Thymus (tissue), 11 donors: Measurements from ENCODE around the gene PPIL1. TPM values are rescaled to one million over a fixed set of nuclear protein-coding genes. Genes with fewer than 3 reads are reported as not detected.

Experiments
- DNase-seq, 9 donors: peaks; one replicate each; pipeline ENCODE4 v3.0.0-alpha.2; 2013; ENCODE audit warnings: low spot score in 9 of 9, low read depth in 6 of 9, missing footprints in 1 of 9
- H3K27ac ChIP-seq, 2 donors: one replicate each; pipeline ENCODE4 v1.5.1; 2013; ENCODE audit warnings: control low read depth in 1 of 2, low read depth in 1 of 2, low read length in 1 of 2, mild to moderate bottlenecking in 1 of 2, moderate library complexity in 1 of 2
- H3K27me3 ChIP-seq, 2 donors: one replicate each; pipeline ENCODE4 v1.5.1; 2013; ENCODE audit warnings: low read length in 1 of 2; ENCODE audit not compliant: control insufficient read depth in 2 of 2, insufficient read depth in 1 of 2
- H3K36me3 ChIP-seq, 2 donors: one replicate each; pipeline ENCODE4 v1.5.1; 2013; ENCODE audit warnings: low read length in 1 of 2, mild to moderate bottlenecking in 1 of 2, moderate library complexity in 1 of 2; ENCODE audit not compliant: control insufficient read depth in 2 of 2, insufficient read depth in 2 of 2
- H3K4me1 ChIP-seq, 2 donors: one replicate each; pipeline ENCODE4 v1.5.1; 2013; ENCODE audit warnings: low read length in 2 of 2; ENCODE audit not compliant: control insufficient read depth in 2 of 2, insufficient read depth in 2 of 2
- H3K4me3 ChIP-seq, 2 donors: one replicate each; pipeline ENCODE4 v1.5.1; 2013; ENCODE audit warnings: low read length in 2 of 2, control low read depth in 1 of 2, mild to moderate bottlenecking in 1 of 2
- H3K9me3 ChIP-seq, 2 donors: one replicate each; pipeline ENCODE4 v1.5.1; 2013; ENCODE audit warnings: low read length in 1 of 2, mild to moderate bottlenecking in 1 of 2; ENCODE audit not compliant: control insufficient read depth in 2 of 2, insufficient read depth in 1 of 2
- WGBS: extraction: QIAGEN DNeasy Blood & Tissue Kit; methylation state at CpG from one replicate; pipeline ENCODE4 v1.1.7; 2013; 5-methylcytosine and 5-hydroxymethylcytosine counted together
- polyA plus RNA-seq: library from polyadenylated mRNA; stranded (reverse); fragments of 200-250 nt; gene quantifications from one replicate; pipeline ENCODE4 v1.2.3, GENCODE V29; 2013
- total RNA-seq: library from RNA; stranded (reverse); fragments of 120-200 nt; gene quantifications from one replicate; pipeline ENCODE4 v1.2.4, GENCODE V29; 2013
- donor health status: healthy.

Gene PPIL1
- total and polyA plus RNA-seq, 2 donors, result 22.5 to 29.8 TPM

DNA sequence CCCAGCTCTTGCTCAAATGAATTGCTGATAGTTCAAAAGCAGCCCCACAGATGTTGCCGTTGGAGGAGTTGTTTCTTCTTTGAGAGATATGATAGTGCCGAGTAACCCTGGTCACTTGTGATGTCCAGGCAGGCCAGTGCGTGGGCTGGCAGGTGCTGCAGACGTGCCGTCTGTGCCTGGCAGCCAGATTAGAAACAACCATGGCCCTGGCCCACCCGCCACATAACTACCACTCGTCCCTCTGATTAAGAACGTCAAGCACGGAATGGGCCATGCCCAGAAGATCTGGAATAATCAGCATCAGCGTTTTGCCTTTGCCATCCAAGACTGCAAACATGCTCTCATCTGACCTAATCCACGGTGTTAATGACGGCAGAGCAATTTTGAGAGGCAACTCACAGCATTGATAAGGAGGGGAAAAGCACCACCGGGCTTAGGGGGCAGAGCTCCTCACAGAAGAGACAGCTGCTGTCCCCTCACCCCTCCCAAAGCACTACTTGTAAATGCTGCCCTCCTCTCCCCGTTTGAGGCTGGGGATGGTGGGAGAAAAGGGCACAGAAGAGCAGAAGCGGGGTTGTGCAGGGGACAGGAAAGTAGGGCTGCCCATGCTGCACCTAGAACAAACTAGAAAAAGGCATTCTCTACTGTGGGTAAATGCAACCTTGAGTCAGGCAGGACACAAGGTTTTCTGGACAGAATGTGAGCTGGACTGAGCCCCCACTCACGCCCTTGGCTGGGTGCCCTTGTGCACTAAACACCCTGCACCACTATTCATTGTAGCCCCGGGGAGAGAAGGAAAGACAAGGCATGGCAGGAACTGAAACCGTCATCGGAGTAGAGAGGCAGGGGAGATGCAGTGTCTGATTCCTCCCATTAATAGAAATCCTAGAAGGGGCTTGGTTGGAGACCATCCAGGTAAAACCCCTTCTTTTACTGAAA is 30.1 kb downstream of the PPIL1 start:
- H3K36me3 ChIP-seq, result no peaks in the 10 kb centered on the region
- H3K9me3 ChIP-seq, result peaks cover 0 to 1% of the 10 kb centered on the region in 2 donors
- no peak overlapping the region for H3K27ac ChIP-seq
- no peak for DNase-seq
- no peak overlapping the region for H3K4me3 ChIP-seq
- H3K4me1 ChIP-seq, result peaks cover 11 to 27% of the 10 kb centered on the region in 2 donors
- WGBS, result 91% methylated on average over 19 of the region's 19 CpGs
- peaks cover 13 to 26% of the 10 kb centered on the region in 2 donors for H3K27me3 ChIP-seq

DNA sequence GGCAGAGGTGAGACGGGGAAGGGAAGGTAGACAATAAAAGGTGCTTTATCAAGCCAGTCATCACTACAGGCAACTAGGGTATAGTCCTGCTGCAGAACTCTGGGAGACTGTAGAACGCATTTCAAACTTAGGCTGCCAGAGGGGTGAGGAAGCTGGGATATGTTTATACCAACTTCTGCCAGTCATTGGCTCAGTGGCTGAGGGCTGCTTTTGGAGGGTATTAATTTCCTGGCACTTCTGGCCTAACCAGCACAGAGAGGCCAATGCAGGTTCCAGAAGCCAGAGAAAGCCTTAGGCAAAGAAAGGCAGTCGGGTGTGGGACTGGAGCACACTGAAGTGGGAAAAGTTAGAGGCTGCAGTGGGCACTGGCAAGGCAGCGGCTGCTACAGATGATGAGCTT is 31.4 kb downstream of the PPIL1 start:
- DNase-seq, result no peak
- Histone ChIP-seq H3K27ac (no peak overlapping the region), H3K9me3 (peaks cover 0 to 1% of the 10 kb centered on the region in 2 donors), H3K4me3 (no peak overlapping the region), H3K36me3 (no peaks in the 10 kb centered on the region), H3K27me3 (peaks cover 24 to 37% of the 10 kb centered on the region in 2 donors), H3K4me1 (peaks cover 11 to 21% of the 10 kb centered on the region in 2 donors)
- WGBS, result 97% methylated on average over 4 of the region's 4 CpGs

DNA sequence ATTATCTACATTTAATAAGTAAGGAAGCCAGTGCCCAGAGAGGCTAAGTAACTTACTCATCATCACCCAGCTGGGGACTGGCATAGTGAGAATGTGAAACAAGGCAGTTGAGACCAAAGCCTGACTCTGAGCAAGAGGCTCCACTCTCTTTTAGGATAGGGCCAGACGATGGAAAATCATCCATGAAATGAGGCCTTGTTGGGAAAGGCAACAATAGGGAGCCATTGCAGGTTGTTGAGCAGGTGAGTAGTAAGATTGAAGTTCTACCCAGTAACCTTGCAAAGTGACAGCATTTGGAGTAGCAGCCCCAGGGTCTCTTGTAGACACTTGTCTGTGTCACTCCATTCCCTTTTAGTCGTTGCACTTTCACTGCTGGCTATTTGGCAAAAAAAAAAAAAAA is 32.8 kb downstream of the PPIL1 start:
- Histone ChIP-seq H3K27ac (no peak overlapping the region), H3K9me3 (peaks cover 0 to 1% of the 10 kb centered on the region in 2 donors), H3K4me3 (no peak overlapping the region), H3K36me3 (no peaks in the 10 kb centered on the region), H3K27me3 (peaks cover 27 to 50% of the 10 kb centered on the region in 2 donors), H3K4me1 (peaks cover 11 to 25% of the 10 kb centered on the region in 2 donors)
- WGBS, result 98% methylated on average over 2 of the region's 2 CpGs
- DNase-seq, result no peak

DNA sequence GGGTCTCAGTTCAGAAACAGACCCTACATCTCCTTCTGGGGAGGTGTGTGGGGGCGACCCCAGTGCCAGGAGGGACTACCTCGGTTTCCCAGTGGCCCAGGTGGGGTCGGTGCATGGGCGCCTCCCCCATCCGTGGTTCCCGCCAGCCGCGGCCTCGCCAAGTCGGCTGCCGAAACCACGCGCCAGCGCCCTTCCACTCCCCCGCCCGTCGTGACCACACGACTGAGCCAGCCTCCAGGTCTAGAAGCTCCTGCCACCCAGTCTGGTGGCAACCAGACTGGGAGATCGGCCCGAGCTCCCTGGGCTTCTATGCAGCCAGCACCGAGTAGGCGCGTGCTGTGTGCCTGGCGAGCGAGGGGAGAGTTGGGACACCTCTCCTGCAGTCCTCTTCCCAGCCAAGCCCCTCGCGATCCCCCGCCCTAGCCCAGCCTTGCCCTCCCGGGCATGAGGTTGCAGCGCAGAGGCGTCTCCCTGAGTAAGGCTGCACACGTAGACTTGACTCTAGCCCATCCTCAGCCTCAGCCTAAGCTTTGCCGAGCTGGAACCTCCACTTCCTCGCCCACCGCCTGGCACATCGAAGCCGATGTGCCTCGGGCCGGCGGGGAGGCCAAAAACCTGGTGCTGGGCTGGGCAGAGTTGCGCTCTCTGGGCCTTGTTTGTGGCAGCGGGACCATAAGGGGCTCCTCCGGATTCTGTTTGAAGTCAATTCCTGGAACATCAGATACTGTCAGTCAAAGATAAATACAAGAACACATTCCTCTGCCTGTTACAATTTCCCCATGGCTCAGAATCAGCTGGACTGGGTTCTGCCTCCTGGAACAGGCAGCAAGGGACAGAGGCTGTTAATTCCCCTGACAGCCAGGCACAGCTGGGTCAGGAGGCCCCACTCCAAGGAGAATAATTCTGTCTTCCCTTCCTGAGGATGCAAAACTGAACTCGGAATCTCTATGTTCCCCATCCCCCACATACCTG is 33.9 kb downstream of the PPIL1 start:
- Histone ChIP-seq H3K27me3 (peaks cover 27 to 53% of the 10 kb centered on the region in 2 donors), H3K36me3 (no peaks in the 10 kb centered on the region), H3K4me1 (peaks cover 16 to 35% of the 10 kb centered on the region in 2 donors), H3K4me3 (peak overlapping the region; percentile 16 to 55), H3K27ac (no peak overlapping the region), H3K9me3 (peaks cover 0 to 1% of the 10 kb centered on the region in 2 donors)
- 21% methylated on average over 44 of the region's 44 CpGs for WGBS
- peak in 3 of 9 donors; percentile 12 to 43 (median 18) for DNase-seq

DNA sequence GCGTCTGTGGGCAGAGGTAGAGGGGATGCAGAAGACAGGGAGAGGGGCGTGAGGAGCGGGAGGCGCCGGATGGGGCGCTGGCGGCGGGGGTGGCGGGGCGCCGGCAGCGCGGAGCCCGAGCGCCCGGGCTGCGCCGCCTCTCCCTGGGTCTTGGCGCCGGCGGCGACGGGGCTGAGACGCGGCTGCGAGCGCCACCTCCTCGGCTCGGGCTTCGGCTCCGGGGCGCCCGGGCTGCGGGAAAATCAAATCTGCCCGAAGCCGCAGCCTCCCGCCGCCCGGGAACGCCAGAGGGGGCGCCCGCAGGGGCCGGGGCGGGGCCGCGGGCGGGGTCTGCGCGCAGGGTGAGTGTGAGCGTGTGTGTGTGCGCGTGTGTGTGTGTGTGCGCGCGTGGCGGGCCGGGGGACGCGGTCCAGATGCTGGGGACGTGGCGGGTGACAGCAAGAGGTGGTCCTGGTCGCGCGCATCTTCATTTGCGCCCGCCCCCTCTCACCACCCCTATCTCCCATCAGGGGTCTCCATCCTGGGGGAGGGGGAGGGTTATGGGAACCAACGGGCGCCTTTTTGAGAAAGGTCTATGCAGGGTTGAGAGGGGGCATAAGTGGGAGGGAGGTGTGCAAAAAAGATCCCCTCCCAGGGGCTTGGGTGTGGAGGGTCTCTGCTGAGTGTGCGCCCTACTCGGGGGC is 34.7 kb downstream of the PPIL1 start:
- WGBS, result 1% methylated on average over 70 of the region's 70 CpGs
- Histone ChIP-seq H3K27me3 (peaks cover 27 to 59% of the 10 kb centered on the region in 2 donors), H3K4me3 (peak overlapping the region; percentile 16 to 55), H3K27ac (no peak overlapping the region), H3K9me3 (peaks cover 0 to 1% of the 10 kb centered on the region in 2 donors), H3K4me1 (peaks cover 16 to 40% of the 10 kb centered on the region in 2 donors), H3K36me3 (no peaks in the 10 kb centered on the region)
- DNase-seq, result peak in 3 of 9 donors; percentile 31 to 65 (median 31)

DNA sequence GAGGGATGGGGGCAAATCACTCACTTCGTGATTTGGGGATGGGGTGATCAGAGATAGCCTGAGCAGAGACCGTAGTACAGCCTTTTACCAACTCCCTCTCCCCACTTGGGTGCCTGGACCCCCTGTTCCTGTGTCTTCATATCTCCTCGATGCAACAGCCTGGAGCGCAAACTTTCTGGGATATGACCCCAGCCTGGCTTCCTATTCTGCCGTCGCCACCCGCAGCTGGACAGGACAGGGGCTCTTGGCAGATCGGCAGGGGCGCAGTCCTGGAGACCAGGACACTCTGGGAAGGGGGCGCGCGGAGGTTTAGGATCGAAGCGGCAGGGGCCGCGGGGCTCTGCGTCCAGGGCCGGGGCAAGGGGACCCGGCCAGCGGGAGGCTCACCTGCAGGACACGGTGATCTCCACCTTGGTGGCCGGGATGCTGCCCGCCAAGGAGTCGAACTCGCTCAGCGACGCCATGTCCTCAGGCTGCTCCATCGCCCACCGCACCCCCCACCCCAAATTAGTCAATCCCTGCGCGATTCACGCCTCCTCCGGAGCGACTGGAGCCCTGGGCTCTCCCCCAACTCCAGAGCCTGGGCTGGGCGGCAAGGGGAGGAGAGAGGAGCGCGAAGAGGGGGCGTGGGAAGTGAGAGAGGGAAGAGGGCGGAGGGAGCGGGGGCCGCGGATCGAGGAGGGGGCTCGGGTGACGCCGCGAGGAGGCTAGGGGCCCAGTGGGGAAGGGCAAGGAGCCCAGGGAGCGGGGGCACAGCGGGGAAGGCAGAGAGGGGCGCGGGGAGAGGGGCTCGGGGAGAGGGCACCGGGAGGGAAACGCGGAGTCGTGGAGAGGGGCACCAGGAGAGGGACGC is 35.5 kb downstream of the PPIL1 start, which contains the start of gene CPNE5:
Gene CPNE5 (minus strand): TSS at position 549 of the 853 bp plus-strand sequence. CDS start 67 bp downstream, at position 482.
- Histone ChIP-seq H3K9me3 (peaks cover 0 to 1% of the 10 kb centered on the region in 2 donors), H3K4me3 (peak within 1 kb of the TSS; percentile 16 to 55), H3K36me3 (no peaks in the 10 kb centered on the region), H3K27me3 (peaks cover 27 to 62% of the 10 kb centered on the region in 2 donors), H3K27ac (no peak within 1 kb of the TSS), H3K4me1 (peaks cover 16 to 43% of the 10 kb centered on the region in 2 donors)
- 10% methylated on average over 57 of the region's 57 CpGs for WGBS
- DNase-seq, result no peak

DNA sequence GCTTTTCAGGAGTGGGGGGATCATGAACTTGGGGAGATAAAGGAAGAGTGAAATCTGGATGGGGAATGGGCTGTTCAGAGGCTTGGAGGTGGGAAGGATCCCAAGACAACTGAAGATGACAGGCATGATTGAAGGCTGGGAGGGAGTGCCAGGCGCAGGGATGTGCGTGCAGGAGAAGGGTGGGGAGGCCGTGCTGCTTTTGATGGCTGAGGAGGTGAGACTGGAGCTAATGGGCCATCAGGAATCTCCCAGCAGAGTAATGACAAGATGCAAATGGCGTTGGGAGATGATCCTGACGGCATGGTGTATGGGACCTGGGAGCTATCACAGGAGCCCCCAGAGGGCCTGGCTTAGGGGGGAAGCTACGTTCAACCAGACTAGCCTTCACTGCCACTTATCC is 36.9 kb downstream of the PPIL1 start:
- no peak overlapping the region for H3K4me3 ChIP-seq
- WGBS, result 98% methylated on average over 6 of the region's 6 CpGs
- H3K27me3 ChIP-seq, result peaks cover 27 to 62% of the 10 kb centered on the region in 2 donors
- no peak overlapping the region for H3K27ac ChIP-seq
- H3K36me3 ChIP-seq, result no peaks in the 10 kb centered on the region
- peaks cover 1 to 6% of the 10 kb centered on the region in 2 donors for H3K9me3 ChIP-seq
- peaks cover 16 to 43% of the 10 kb centered on the region in 2 donors for H3K4me1 ChIP-seq
- no peak for DNase-seq

DNA sequence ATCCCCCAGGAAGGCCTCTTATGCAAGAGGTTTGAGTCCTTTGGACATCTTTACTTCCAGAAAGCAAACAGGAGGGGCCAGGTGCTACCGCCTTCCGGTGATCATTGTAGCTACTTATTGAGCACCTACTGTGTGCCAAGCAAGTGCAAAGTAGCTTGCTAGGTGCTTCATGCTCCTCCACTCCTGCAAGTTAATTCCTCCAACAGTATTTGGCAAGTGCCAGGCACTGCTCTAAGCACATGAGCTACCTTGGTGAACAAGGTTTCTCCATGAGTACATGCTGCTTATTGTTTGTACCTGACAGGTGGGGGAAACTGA is 37.6 kb downstream of the PPIL1 start:
- Histone ChIP-seq H3K27ac (no peak overlapping the region), H3K4me1 (peaks cover 16 to 43% of the 10 kb centered on the region in 2 donors), H3K27me3 (peaks cover 27 to 62% of the 10 kb centered on the region in 2 donors), H3K9me3 (peaks cover 1 to 11% of the 10 kb centered on the region in 2 donors), H3K36me3 (no peaks in the 10 kb centered on the region), H3K4me3 (no peak overlapping the region)
- WGBS, result 100% methylated on average over 2 of the region's 2 CpGs
- no peak for DNase-seq
